HS-27A (cell line): ENCODE data around the gene HERC2.
"Not testable (repeated sequence)": the region's sequence is repeated elsewhere in the genome, so short reads cannot be mapped to it uniquely, and the experiment has no call there.

ENCODE experiments used
- DNase-seq: peaks from one replicate; pipeline ENCODE4 v3.0.0-alpha.2; 2012; ENCODE audit warnings: low read depth, missing footprints

HERC2 gene

DNA sequence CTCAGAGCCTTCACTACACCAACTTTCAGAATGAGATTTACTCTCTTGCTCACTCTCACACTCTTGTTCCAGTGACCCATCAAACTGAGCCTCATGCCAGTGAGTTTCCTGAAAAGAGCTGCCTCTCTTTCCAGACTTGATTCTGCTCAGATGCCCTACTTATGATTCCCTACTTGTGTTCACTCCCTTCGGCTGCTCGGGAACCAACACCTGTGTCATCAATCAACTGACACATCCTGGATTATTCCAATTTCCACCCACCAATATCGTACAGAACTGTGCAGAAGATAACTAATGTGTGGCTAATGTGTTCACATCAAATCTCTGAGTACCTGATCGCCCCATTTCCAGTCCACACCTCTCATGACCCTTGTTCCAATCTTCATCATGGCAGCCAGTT, 100.3 kb downstream of the HERC2 start:
- not testable (repeated sequence) for DNase-seq

DNA sequence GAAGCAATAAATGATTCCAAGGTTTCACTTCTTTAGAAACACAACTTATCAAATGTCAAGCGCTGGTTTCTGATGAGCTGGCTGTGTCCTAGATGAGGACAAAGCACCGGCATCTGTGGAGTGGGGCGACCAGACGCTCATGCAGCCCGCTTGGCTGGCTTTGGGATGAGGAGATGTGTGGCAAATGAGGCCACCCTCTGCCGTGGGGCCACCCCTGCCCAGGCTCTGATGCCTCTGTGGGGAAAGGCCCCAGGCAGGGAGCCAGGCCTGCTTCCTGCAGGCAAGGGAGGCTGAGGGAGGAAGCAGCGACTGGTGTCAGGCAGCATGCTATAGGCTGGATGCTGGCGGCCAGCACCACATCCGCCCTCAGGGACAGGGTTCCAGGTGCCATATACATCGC, 102.9 kb downstream of the HERC2 start:
- no peak for DNase-seq

DNA sequence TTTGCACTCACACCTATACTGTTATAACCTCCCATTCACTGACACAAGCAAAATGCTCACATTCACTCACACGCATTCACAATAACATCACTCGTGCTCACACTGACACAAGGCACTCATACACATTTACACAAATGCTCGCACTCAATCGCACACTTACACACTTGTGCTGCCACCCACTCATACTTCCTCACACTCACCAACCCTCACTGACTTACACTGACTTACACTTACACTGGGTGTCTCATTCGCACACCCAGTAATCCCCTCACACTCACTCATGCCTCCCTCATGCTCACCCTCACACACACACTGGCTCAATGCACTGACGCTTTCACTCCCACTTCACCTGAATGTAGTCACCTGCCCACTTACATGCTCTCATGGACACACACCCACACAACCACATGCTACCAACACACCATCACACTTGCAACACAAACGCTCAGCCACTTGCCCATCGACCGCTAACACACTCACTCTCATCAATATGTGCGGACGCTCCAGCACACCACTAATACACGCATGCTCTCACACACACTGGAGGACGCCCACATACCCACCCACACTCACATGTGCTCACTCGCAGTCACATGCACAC, 104.9 kb downstream of the HERC2 start:
- not testable (repeated sequence) for DNase-seq

DNA sequence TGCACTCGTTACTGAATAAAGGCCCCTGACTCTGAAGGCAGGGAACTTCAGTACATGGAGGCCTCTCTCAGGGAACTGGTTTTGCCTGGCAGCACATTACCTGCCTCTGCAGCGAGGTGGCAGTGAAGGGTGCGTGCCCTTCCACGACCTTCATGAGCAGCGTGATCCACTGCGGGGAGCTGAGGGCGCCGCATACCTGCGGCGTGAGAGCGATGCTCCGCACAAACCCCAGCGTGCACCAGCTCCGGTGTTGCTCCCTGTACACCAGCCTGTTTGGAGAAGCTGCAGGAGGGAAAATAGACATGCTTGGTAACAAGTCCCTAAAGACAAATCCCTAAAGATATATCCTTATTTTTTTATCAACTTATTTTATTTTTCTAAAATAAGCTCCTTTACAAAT, 106.5 kb downstream of the HERC2 start:
- not testable (repeated sequence) for DNase-seq

DNA sequence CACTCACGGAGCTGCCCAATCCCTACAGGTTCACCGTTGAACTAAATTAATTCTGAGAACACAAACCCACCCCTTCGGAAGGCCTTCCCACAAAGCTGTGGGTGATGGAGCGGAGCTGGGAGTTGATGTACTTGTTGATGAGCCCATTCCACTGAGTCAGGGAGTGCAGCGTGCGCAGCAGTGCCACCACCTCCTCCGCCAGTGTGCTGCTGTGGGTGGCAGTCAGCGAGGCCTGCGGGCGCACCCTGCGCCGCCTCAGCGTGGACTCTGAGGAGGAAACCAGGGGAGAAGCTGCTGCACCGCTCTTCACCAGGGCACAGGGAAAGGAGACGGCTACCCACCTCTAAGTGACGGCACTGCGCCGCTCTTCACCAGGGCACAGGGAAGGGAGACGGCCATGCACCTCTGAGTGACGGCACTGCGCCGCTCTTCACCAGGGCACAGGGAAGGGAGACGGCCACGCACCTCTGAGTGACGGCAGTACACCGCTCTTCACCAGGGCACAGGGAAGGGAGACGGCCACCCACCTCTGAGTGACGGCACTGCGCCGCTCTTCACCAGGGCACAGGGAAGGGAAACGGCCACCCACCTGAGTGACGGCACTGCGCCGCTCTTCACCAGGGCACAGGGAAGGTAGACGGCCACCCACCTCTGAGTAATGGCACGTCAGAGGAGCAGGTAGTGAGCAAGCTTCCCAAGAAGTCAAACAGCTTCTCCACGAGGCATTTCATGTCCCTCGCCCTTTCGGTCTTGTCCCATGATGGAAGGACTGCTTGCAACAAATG, 107.8 kb downstream of the HERC2 start:
- DNase-seq: not testable (repeated sequence)

DNA sequence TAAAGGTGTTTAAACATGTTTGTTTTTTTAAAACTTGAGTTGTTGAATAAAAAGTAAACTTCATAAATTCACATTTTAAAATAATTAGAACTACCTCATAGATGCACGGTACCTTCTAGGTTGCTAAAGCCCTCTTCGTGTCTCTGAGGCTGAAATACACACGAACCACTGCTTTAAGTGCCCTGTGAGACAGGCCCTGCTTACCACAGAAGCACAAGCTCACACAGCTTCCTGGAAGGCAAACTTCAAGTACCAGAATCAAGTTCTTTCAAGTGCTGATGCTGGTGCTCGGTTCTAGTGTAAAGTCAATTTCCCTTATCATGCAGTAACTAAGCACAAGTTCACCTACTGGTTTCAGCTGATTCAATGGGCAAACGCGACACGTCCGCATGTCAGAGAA, 108.6 kb downstream of the HERC2 start:
- DNase-seq: not testable (repeated sequence)

DNA sequence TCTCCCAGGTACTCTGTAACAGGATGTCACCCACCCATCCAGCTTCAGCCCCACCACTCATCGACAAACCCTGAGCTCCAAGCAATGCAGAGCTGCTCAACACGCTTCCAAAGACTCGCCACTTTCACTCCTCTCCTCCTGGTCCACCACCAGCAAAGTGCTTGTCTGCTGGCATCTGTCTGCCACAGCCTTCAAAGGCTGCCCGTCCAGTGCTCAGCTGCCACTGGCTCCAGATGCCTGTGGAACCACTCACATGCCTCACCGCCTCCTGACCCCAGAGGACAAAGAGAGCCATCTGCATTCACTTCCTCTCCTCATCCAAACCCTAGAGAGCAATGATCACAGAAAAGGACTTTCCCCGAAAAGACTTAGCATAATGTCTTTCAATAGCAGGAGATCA, 113.4 kb downstream of the HERC2 start:
- DNase-seq: no peak

DNA sequence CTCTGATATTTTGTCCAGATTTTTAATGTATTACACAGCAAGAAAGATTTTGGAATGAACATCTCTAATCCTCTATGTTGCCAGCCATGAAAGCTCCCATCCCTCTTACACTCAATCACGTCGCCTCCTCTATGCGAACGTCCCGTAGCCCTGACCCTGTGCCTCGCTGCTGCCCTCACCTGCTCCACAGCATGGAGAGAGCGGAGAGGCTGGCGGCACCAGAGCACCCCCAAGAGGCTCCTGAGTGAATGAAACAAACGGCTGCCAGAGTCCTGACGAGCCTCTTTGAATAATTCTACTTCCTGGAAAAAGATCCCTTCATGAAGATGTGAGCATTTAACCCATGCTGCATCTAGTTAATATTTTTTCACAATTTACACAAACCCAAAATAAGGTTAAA, 116.3 kb downstream of the HERC2 start:
- DNase-seq: not testable (repeated sequence)

DNA sequence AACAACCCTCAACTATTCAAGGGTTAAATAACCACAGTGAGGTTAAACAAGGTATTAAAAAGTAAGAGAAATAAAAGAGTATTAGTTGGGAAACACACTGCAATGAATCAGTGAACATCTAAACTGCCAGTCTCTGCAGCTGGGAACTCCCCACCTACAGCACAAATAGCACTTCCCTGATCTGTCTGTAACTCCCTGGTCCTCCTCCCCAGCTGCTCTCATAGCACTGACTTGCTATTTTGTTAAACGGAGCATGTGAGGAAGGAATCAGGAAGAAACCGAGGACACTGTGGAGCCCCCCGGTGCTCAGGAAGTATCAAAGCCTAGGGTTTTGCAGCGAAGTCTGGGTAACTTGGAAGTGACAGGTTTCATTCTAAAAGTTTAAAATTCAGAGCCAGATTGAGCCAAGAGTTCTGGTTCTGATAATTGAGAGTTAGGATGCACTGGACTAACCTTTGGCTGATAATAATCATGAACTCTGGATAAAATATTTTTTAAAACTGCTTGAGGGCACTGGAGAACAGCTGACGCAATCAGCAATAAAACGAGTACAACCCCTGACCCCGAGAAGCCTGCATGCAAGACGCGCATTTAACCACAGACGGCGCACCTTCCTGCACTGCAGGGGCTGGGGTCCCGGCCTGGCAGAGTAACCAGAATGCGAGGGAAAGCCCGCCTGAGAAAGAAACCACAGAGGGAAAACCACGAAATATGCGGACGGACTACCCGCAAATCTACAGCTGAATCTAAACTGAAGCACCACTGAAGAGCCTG, 118.7 kb downstream of the HERC2 start:
- not testable (repeated sequence) for DNase-seq

DNA sequence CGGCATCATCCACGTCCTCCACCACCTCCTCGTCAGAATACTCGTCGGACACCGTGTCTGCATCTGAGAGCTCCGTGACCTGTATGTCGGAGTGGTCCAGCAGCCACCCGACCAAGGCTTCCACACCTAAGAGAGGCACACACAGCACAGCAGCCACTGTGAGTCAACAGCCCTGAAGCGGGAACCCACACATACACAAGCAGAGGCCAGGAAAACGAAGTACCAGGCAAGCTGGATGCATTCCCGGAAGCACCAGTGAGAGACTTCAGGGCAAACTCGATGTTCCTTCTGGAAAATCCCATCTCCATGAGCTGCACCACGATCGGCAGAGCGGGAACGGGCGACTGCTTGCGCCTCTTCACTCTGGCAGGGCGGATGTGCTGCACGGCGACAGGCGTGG, 119.9 kb downstream of the HERC2 start:
- DNase-seq: not testable (repeated sequence)

DNA sequence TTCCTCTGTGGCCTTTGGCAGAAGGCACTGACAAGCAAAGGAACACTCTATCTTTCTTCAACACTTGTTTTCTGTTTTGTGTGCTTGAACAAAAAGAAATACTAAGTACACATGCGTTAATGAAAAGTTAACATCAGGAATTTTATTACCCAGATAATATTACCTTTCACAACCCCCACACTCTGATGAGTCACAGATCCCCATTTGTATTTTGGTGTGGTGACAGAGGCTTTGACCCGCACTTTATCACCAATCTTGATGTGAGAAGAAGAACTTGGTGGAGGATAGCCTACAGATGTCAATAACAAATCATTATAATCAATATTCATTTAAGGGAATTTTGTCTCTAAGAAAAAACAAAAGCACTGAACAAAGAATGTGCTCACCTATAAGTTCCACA, 123.8 kb downstream of the HERC2 start:
- not testable (repeated sequence) for DNase-seq

DNA sequence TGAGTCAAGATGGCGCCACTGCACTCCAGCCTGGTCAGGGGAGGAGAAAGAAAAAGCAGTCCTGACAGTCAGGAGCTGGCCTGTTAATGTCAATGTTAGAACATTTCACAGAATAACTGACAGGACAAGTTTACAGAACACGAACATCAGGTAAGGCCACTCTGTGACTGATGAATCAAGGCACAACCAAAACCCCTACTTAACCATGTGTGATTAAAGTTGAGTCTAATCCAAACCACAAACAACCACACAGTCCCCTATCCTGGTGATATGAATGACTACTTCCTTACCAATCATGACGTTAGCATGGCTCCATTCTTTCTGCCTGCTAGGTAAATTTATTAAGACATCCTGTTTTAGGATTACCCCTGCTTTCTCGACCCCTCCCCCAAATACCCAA, 124.3 kb downstream of the HERC2 start:
- not testable (repeated sequence) for DNase-seq

DNA sequence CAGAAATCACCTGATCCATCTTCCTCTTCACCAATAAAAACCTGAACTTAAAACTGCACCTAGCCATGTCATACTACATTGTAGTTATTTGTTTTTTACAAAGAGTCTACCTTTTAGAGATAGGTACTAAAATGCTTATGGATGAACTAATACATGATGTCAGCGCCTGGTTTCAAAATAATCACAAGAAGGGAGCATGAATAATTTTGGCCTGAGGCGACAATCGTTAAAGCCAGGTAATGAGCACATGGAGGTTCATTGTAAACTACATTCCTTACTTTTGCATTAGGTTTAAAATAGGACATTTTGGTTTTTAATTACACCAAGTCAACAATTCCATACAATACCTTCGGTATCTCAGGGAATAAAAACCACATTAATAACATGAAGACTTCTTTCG, 125.4 kb downstream of the HERC2 start:
- DNase-seq: not testable (repeated sequence)

DNA sequence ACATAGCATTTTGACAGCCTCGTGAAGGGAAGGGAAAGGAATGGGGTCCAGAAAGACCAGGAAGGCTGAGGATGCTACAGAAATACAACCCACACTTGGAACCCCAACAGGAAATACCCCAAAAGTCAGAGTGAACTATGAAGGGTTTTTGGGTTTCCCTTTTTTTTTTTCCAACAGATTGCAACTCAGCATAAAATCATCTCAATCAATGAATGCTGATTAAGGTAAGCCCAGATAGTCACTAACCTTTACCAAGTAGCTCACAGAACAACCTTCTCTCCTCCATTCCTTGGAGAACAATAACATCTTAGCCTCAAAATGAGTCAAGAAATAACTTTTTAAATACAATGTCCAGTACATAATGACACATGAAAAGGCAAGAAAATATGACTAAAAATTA, 129.2 kb downstream of the HERC2 start:
- DNase-seq: no peak

DNA sequence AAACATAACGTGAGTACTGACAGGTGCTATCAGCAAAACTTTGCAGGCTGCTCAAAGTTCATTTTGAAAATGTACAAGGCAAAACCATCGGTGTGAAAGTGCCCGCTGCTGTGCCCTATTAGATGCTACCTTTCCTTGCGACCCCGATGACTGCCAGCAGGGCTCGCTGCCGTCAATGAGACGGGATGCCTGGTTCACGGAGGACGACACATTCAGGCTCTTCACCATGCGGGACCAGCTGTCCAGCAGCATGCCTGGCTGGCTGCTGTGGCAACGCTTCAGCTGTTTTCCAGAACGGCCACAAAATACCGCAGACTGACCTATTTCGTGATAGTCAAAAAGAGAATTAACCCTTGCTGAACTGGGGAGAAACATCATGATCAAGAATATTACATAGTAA, 130.1 kb downstream of the HERC2 start:
- no peak for DNase-seq

DNA sequence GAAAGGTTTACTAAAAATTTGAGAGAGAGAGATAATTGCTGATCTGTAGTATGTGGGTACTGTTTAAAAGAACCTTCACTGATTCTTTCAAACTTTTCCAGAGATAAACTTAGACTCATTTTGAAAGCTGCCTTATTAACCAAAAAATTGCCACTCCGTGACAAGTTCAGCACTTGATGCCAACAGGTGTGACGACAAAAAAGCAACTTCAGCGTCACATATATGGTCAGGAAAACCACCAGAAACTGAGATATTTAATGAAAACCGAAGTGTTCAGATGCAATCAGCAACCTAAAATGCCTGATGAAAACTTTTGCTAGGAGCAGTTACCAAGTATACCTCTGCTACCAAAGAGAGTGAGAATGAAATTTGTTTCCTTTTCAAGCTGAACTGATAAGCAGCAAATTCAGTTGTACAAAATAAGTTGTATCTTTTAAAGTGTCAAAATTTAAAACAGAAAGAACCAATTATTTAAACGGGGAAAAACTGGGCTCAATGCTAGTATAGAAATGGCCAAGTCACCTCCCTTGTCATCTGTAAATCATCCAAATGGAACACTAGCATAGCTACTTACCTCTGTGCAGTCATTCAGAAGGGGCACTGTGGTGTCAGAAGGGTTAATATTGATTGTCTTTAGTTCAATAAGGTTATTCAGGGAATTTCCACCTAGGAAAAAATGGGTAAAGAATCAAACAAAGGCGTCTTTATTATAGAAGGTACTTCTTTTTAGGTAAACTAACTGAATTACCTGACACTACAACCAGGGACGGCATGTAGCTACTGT, 131.4 kb downstream of the HERC2 start:
- DNase-seq: no peak

DNA sequence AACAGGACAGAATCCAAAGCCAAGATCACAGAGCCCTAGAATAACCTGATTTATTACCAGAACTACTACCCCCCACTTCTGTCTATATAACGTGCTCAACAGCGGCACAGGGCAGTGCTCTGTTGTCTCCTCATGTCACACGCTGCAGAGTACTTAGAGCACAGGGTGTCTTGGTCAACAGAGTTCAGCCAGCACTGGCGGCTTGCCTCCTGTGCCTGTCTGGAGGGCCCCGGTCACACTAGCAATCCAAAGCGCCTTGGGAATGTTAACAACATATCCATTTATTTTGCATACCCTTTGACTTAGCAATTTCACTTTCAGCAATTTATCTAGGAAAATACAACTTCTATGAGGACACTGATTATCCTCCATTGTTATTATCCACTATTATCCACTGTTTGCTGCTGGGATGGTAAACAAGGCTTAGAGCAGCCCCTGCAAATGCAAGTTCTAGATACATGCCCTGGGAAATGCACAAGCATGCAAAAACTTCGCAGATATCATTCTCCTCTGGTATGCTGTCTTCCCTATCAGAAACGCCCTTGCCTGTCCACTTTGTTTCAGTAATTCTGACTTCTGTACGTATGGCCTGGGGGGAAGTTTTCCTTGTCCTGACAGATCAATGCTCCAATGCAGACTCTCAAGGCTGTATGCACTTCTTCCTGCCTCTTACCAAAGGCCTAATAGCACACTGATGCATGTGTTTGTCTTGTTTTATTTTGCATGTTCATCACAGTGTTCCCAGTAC, 136.7 kb downstream of the HERC2 start:
- DNase-seq: no peak

DNA sequence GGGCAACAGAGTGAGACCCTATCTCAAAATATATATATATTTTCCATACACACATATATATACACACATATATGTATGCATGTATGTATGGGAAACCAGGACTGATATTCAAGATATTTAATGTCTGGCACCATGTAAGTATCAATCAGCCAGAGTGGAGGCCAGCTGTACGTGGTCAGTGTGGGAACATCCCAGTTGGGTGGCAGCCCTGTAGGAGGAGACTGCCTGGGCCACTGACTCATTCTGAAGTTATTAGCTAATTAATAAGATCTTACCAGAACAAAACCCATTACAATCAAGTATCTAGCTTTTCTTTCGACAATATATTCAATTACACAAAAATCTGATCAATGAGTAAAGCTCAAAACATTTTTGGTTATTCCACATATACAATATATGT, 137.8 kb downstream of the HERC2 start:
- DNase-seq: no peak

DNA sequence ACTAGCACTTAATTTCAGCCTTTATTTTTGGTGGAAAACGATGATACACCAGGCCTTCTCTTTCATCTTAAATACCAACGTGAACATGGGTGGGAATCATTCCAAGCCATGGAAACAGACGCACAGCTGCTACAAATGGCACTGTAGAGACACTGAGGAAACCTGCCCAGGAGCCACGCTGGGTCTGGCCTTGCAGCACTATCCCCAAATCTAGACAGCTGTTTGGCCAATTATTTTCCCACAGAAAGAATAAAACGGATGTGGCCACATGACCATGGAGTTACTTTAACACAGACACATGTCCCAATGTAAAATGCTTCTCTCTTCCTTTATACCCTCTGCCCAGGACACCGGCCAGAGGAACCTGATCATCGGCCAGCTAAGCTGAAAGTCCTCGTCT, 139.2 kb downstream of the HERC2 start:
- no peak for DNase-seq

DNA sequence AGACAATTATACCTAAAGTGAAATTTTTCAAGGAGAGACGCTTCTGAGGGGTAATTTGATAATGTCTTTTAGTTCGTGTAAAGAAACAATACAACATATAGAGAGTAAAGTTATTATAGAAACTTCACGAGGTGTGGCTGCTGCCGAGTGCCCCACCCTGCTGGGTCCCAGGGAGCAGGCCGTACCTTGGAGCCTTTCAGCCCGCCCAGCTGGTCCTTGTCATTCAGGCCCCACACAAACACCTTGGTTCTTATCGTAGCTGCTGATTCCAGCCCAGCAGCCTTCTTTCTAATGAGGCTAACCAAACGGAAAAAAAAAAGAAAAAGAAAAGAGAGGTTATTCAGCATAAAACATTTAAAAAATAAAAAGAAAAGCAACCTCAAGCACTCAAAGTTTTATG, 139.8 kb downstream of the HERC2 start:
- no peak for DNase-seq

DNA sequence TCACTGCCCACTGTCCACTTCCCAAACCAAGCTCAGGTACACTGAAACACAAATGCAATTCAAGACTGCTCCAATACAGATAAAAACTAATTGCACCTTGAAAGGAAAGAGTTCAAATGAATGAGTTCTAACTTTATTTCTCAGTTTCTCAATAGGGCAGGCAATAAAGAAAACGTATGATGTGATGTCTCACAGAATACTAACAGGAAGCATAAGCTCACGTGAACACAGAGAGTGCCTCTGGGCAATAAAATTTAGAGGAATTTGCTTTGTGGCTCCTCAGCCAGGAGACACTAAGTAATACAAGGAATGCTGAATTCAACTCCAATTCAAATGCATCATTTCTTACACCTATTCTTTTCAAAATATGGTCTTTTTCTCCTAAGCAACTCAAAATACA, 140.6 kb downstream of the HERC2 start:
- DNase-seq: no peak

DNA sequence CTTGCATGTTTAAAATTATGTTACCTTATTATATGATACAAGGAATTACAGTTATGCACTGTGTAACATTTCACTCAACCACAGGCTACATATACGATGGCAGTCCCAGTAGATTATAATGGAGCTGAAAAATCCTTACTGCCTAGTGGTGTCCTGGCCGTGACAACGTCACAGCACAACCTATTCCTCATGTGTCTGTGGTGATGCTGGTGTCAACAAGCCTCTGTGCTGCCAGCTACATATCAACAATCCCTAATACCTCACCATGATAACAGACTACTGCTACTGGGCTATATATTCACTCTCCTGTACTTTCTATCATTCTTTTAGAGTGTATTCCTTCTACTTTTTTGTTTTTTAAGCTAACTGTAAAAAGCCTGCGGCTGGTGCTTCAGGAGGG, 142.7 kb downstream of the HERC2 start:
- no peak for DNase-seq
